Naive thymus-derived CD4-positive, alpha-beta T cell (primary cell): Measurements from ENCODE around the gene N4BP2L1. TPM values are rescaled to one million over a fixed set of nuclear protein-coding genes. Genes with fewer than 3 reads are reported as not detected.

ENCODE experiments used
- ATAC-seq: fragments of 150-1000 bp; cut with Tn5 transposase; 2 replicates; pipeline ENCODE4 v1.10.0; 2021; ENCODE audit warnings: mild to moderate bottlenecking, moderate library complexity
- CTCF ChIA-PET: fragments of 350-600 bp; sonication (Branson Sonifier 250); formaldehyde crosslinking; loops from one replicate; lab custom pipeline; 2021; ENCODE audit warnings: antibody characterized with exemption; lab: Charles Lee
- POLR2A ChIA-PET: fragments of 350-600 bp; sonication (Branson Sonifier 250); formaldehyde crosslinking; loops from one replicate; lab custom pipeline; 2021; ENCODE audit warnings: antibody characterized with exemption, inconsistent platforms; lab: Charles Lee
- DNase-seq, 9 donors: peaks; one replicate each; pipeline versions ENCODE4 v3.0.0 to v3.0.0-alpha.2; 2020 to 2022; ENCODE audit warnings: mixed read lengths in 1 of 9
- H3K27ac ChIP-seq: one replicate; pipeline ENCODE4 v1.7.0; 2013; ENCODE audit warnings: mild to moderate bottlenecking, low read depth, low read length, moderate library complexity
- H3K27me3 ChIP-seq, 2 donors: one replicate each; pipeline ENCODE4 v1.7.0; 2013; ENCODE audit warnings: low read length in 2 of 2, mild to moderate bottlenecking in 2 of 2, moderate library complexity in 2 of 2; ENCODE audit not compliant: control insufficient read depth in 2 of 2, insufficient read depth in 2 of 2
- H3K36me3 ChIP-seq, 3 experiments: 1 replicate in 2 of 3; 2 replicates in 1 of 3; pipeline ENCODE4 v1.7.0; 2013; ENCODE audit warnings: low read length in 3 of 3, mild to moderate bottlenecking in 3 of 3, moderate library complexity in 1 of 3; ENCODE audit not compliant: insufficient read depth in 3 of 3, control insufficient read depth in 2 of 3
- H3K4me1 ChIP-seq, 2 donors: one replicate each; pipeline ENCODE4 v1.7.0; 2013; ENCODE audit warnings: low read length in 2 of 2, mild to moderate bottlenecking in 2 of 2, moderate library complexity in 1 of 2; ENCODE audit not compliant: control insufficient read depth in 2 of 2, insufficient read depth in 2 of 2
- H3K4me3 ChIP-seq: 2 replicates; pipeline ENCODE4 v1.7.0; 2013; ENCODE audit warnings: mild to moderate bottlenecking, low read length
- H3K9me3 ChIP-seq, 3 experiments: 1 replicate in 2 of 3; 2 replicates in 1 of 3; pipeline ENCODE4 v1.7.0; 2013; ENCODE audit warnings: low read length in 3 of 3; ENCODE audit not compliant: control insufficient read depth in 2 of 3
- H3K27ac Mint-ChIP-seq, 9 donors: one replicate each; pipeline ENCODE4 v1.8.0; 2020 to 2022; ENCODE audit warnings: mixed read lengths in 9 of 9, mild to moderate bottlenecking in 8 of 9, moderate library complexity in 5 of 9, inconsistent platforms in 2 of 9
- H3K27me3 Mint-ChIP-seq, 5 donors: one replicate each; pipeline ENCODE4 v1.8.0; 2021 to 2022; ENCODE audit warnings: mixed read lengths in 5 of 5, mild to moderate bottlenecking in 1 of 5
- H3K36me3 Mint-ChIP-seq, 5 donors: one replicate each; pipeline ENCODE4 v1.8.0; 2020 to 2022; ENCODE audit warnings: mixed read lengths in 5 of 5, mild to moderate bottlenecking in 3 of 5, inconsistent platforms in 1 of 5
- H3K4me1 Mint-ChIP-seq, 7 donors: one replicate each; pipeline ENCODE4 v1.8.0; 2020 to 2022; ENCODE audit warnings: mixed read lengths in 7 of 7, mild to moderate bottlenecking in 3 of 7, inconsistent platforms in 1 of 7
- H3K4me3 Mint-ChIP-seq, 10 donors: one replicate each; pipeline ENCODE4 v1.8.0; 2020 to 2022; ENCODE audit warnings: mild to moderate bottlenecking in 10 of 10, mixed read lengths in 10 of 10, moderate library complexity in 6 of 10, inconsistent platforms in 2 of 10
- H3K9me3 Mint-ChIP-seq, 11 donors: one replicate each; pipeline ENCODE4 v1.8.0; 2020 to 2022; ENCODE audit warnings: mixed read lengths in 11 of 11, mild to moderate bottlenecking in 4 of 11, inconsistent platforms in 1 of 11, moderate library complexity in 1 of 11
- intact Hi-C, 2 donors: fragments of 100-400 bp; cut with micrococcal nuclease; formaldehyde crosslinking; loops; one replicate each; pipeline ENCODE4 v1.15.1; 2023
- polyA plus RNA-seq, 2 donors: library from polyadenylated mRNA; unstranded; fragments of 300-500 nt; fragmentation: Illumina TruSeq; gene quantifications; one replicate each; pipeline ENCODE4 v1.2.3, GENCODE V29; 2021
- total RNA-seq, 6 experiments: library from RNA in 5 of 6; stranded (reverse) in 5 of 6; gene quantifications; 1 replicate in 5 of 6; 2 replicates in 1 of 6; pipeline ENCODE4 v1.2.3 and lab custom pipeline; 2021 to 2026

The N4BP2L1 gene
- total and polyA plus RNA-seq, 7 experiments from 2014 or later = 30.4 to 68.8 (median 48.3) TPM

- ChIA-PET CTCF (interaction anchor here (0.6 kb wide), 2 partner anchors 22 to 175 kb away, joined by 3 to 5 read pairs; no protein-coding TSS in a partner anchor), POLR2A (no interaction called here)
- Histone ChIP-seq H3K27ac (no peak overlapping the region), H3K4me1 (no peaks in the 10 kb centered on the region), H3K9me3 (no peaks in the 10 kb centered on the region), H3K27me3 (no peaks in the 10 kb centered on the region), H3K4me3 (no peak overlapping the region), H3K36me3 (no peaks in the 10 kb centered on the region)
- intact Hi-C loops = no loop called here
- Mint-ChIP-seq H3K4me3 (no peak overlapping the region), H3K27ac (peak overlapping the region in 2 of 9 donors; percentile 36 to 64), H3K4me1 (peaks cover 0 to 17% (median 0%) of the 10 kb centered on the region in 7 donors), H3K27me3 (no peaks in the 10 kb centered on the region), H3K9me3 (peaks cover 0 to 2% (median 0%) of the 10 kb centered on the region in 11 donors), H3K36me3 (peaks cover 0 to 16% (median 4%) of the 10 kb centered on the region in 5 donors)
- no peak for DNase-seq
- no peak for ATAC-seq
Observed at GRCh38 chr13:32471187-32471922, 43.4 kb upstream of the N4BP2L1 start.

GRCh38 chr13:32468502-32469142, 40.7 kb upstream of the N4BP2L1 start:
- H3K36me3 Mint-ChIP-seq = peaks cover 0 to 16% (median 1%) of the 10 kb centered on the region in 5 donors
- Histone ChIP-seq H3K27me3 (no peaks in the 10 kb centered on the region), H3K9me3 (no peaks in the 10 kb centered on the region), H3K36me3 (no peaks in the 10 kb centered on the region), H3K4me1 (no peaks in the 10 kb centered on the region), H3K4me3 (no peak overlapping the region), H3K27ac (no peak overlapping the region)
- ATAC-seq (no peak), DNase-seq (no peak)
- peaks cover 0 to 2% (median 0%) of the 10 kb centered on the region in 11 donors for H3K9me3 Mint-ChIP-seq
- peak overlapping the region in 3 of 9 donors; percentile 3 to 68 (median 7) for H3K27ac Mint-ChIP-seq
- intact Hi-C loops = loop anchor here (5.0 kb wide), 2 partner anchors 69 to 169 kb away; partner anchors contain the start of gene N4BP2L2 (in 1 of the 2)
- POLR2A ChIA-PET = no interaction called here
- H3K4me1 Mint-ChIP-seq = peaks cover 0 to 17% (median 0%) of the 10 kb centered on the region in 7 donors
- CTCF ChIA-PET = interaction anchor here (0.7 kb wide), 1 partner anchor 20 kb away, joined by 3 read pairs; no protein-coding TSS in a partner anchor
- no peaks in the 10 kb centered on the region for H3K27me3 Mint-ChIP-seq
- no peak overlapping the region for H3K4me3 Mint-ChIP-seq

- Histone ChIP-seq H3K36me3 (no peaks in the 10 kb centered on the region), H3K27ac (no peak overlapping the region), H3K27me3 (no peaks in the 10 kb centered on the region), H3K9me3 (peaks cover 0 to 25% (median 4%) of the 10 kb centered on the region in 3 experiments), H3K4me1 (no peaks in the 10 kb centered on the region), H3K4me3 (no peak overlapping the region)
- peaks cover 0 to 14% (median 0%) of the 10 kb centered on the region in 7 donors for H3K4me1 Mint-ChIP-seq
- intact Hi-C loops = no loop called here
- H3K4me3 Mint-ChIP-seq = no peak overlapping the region
- peaks cover 29 to 76% (median 68%) of the 10 kb centered on the region in 5 donors for H3K36me3 Mint-ChIP-seq
- H3K27me3 Mint-ChIP-seq = no peaks in the 10 kb centered on the region
- no peak overlapping the region for H3K27ac Mint-ChIP-seq
- no peak for ATAC-seq
- H3K9me3 Mint-ChIP-seq = peaks cover 8 to 59% (median 36%) of the 10 kb centered on the region in 11 donors
- DNase-seq = no peak
- POLR2A ChIA-PET = no interaction called here
- CTCF ChIA-PET = no interaction called here
Observed at GRCh38 chr13:32456591-32456990, 28.7 kb upstream of the N4BP2L1 start.

GRCh38 chr13:32455594-32455903, 27.6 kb upstream of the N4BP2L1 start:
- H3K36me3 Mint-ChIP-seq = peaks cover 29 to 65% (median 59%) of the 10 kb centered on the region in 5 donors
- H3K27ac ChIP-seq = no peak overlapping the region

DNA sequence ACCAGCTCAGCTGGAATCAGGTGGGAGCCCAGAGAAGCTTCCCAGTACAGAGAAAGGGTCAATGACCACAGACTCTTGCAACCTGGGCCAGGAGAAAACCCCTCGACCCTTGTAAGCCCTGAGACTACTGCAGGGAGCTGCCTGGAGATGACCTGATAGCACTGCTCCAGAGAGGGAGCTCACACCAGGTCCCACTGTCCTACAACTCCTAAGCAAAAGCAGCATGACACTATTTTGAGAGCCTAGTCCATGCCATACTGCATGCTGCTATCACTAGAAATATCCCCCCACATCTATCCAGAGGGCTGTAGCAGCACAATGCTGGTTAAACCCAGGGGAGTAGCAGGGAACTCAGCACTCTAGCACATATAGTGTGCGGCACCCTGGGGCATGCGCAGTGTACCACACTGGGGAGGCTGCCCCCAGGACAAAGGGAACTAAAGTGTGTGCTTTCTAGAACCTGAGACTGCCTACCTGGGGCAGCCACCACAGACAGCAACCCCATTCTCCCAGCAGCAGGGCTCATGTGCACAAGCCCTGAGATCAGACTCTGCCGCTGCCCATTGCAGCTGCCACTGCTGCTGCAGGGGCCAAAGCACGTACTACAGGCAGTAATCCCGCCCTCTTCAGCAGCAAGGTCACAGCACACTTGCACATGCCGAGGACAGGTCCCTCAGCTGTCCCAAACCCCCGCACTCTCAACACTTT, 27.1 kb upstream of the N4BP2L1 start:
- DNase-seq = no peak
- no peak for ATAC-seq
- POLR2A ChIA-PET = interaction anchor here (0.5 kb wide), 1 partner anchor 14 kb away, joined by 5 read pairs; no protein-coding TSS in a partner anchor
- Mint-ChIP-seq H3K27me3 (no peaks in the 10 kb centered on the region), H3K4me1 (peaks cover 0 to 14% (median 0%) of the 10 kb centered on the region in 7 donors), H3K27ac (no peak overlapping the region), H3K9me3 (peaks cover 8 to 58% (median 30%) of the 10 kb centered on the region in 11 donors), H3K36me3 (peaks cover 26 to 60% (median 56%) of the 10 kb centered on the region in 5 donors), H3K4me3 (no peak overlapping the region)
- Histone ChIP-seq H3K4me1 (no peaks in the 10 kb centered on the region), H3K9me3 (peaks cover 0 to 25% (median 4%) of the 10 kb centered on the region in 3 experiments), H3K36me3 (no peaks in the 10 kb centered on the region), H3K27ac (no peak overlapping the region), H3K27me3 (no peaks in the 10 kb centered on the region), H3K4me3 (no peak overlapping the region)
- intact Hi-C loops = no loop called here
- CTCF ChIA-PET = no interaction called here

More at GRCh38 chr13:32455594-32455903, 27.6 kb upstream of the N4BP2L1 start:
- Histone ChIP-seq H3K27me3 (no peaks in the 10 kb centered on the region), H3K36me3 (no peaks in the 10 kb centered on the region), H3K4me1 (no peaks in the 10 kb centered on the region), H3K4me3 (no peak overlapping the region), H3K9me3 (peaks cover 0 to 25% (median 4%) of the 10 kb centered on the region in 3 experiments)
- no peaks in the 10 kb centered on the region for H3K27me3 Mint-ChIP-seq
- intact Hi-C loops = no loop called here
- H3K27ac Mint-ChIP-seq = no peak overlapping the region
- ChIA-PET POLR2A (no interaction called here), CTCF (no interaction called here)
- H3K4me1 Mint-ChIP-seq = peaks cover 0 to 14% (median 0%) of the 10 kb centered on the region in 7 donors
- no peak for ATAC-seq
- DNase-seq = no peak
- no peak overlapping the region for H3K4me3 Mint-ChIP-seq
- H3K9me3 Mint-ChIP-seq = peaks cover 8 to 60% (median 31%) of the 10 kb centered on the region in 11 donors

GRCh38 chr13:32453981-32454380, 26.1 kb upstream of the N4BP2L1 start:
- no peak overlapping the region for H3K4me3 ChIP-seq
- H3K4me1 Mint-ChIP-seq = peaks cover 0 to 15% (median 0%) of the 10 kb centered on the region in 7 donors
- ChIA-PET POLR2A (no interaction called here), CTCF (no interaction called here)
- no peaks in the 10 kb centered on the region for H3K27me3 ChIP-seq
- ATAC-seq (no peak), DNase-seq (no peak)
- peaks cover 8 to 47% (median 24%) of the 10 kb centered on the region in 11 donors for H3K9me3 Mint-ChIP-seq
- peaks cover 18 to 50% (median 45%) of the 10 kb centered on the region in 5 donors for H3K36me3 Mint-ChIP-seq
- no peak overlapping the region for H3K27ac ChIP-seq
- H3K36me3 ChIP-seq = no peaks in the 10 kb centered on the region
- H3K4me1 ChIP-seq = no peaks in the 10 kb centered on the region
- no peak overlapping the region for H3K4me3 Mint-ChIP-seq
- H3K27ac Mint-ChIP-seq = no peak overlapping the region
- H3K27me3 Mint-ChIP-seq = no peaks in the 10 kb centered on the region
- intact Hi-C loops = no loop called here
- H3K9me3 ChIP-seq = peaks cover 0 to 25% (median 4%) of the 10 kb centered on the region in 3 experiments
